Heart right ventricle (tissue), 16 donors: Measurements from ENCODE around the gene HNF4A. TPM values are rescaled to one million over a fixed set of nuclear protein-coding genes. Genes with fewer than 3 reads are reported as not detected.

Experiments
- ATAC-seq, 8 donors: fragments of 200-7000 bp; cut with Tn5 transposase; one replicate each; pipeline ENCODE4 v1.9.1; 2020; ENCODE audit warnings: mild to moderate bottlenecking in 8 of 8, moderate library complexity in 8 of 8, moderate number of reproducible peaks in 1 of 8
- DNase-seq, 2 donors: peaks; one replicate each; pipeline ENCODE4 v3.0.0-alpha.2; 2020
- H3K27ac ChIP-seq, 10 donors: fragments of 200-600 bp; sonication (generic) in 2 of 10; one replicate each; pipeline versions ENCODE4 v1.5.0 to v1.8.0; 2020 to 2022; ENCODE audit warnings: mild to moderate bottlenecking in 3 of 10
- H3K27me3 ChIP-seq, 7 donors: fragments of 200-600 bp; one replicate each; pipeline ENCODE4 v1.8.0; 2021 to 2022; ENCODE audit warnings: mild to moderate bottlenecking in 2 of 7
- H3K36me3 ChIP-seq, 9 donors: fragments of 200-600 bp; sonication (generic) in 1 of 9; one replicate each; pipeline versions ENCODE4 v1.5.0 to v1.8.0; 2020 to 2022; ENCODE audit warnings: mild to moderate bottlenecking in 2 of 9
- H3K4me1 ChIP-seq, 9 donors: fragments of 200-600 bp; sonication (generic) in 1 of 9; one replicate each; pipeline versions ENCODE4 v1.5.0 to v1.8.0; 2020 to 2022; ENCODE audit warnings: mild to moderate bottlenecking in 4 of 9
- H3K4me3 ChIP-seq, 10 donors: fragments of 200-600 bp; sonication (generic) in 2 of 10; one replicate each; pipeline versions ENCODE4 v1.5.0 to v1.8.0; 2020 to 2022; ENCODE audit warnings: mild to moderate bottlenecking in 7 of 10, moderate library complexity in 2 of 10
- H3K9me3 ChIP-seq, 11 donors: fragments of 200-600 bp in 10 of 11; sonication (generic) in 2 of 11; one replicate each; pipeline versions ENCODE4 v1.5.0 to v1.8.0; 2013 to 2022; ENCODE audit warnings: mild to moderate bottlenecking in 2 of 11, control low read depth in 1 of 11, moderate library complexity in 1 of 11
- WGBS, 2 donors: extraction: QIAGEN DNeasy Blood & Tissue Kit; methylation state at CpG; one replicate each; pipeline ENCODE4 v1.1.7; 2013; ENCODE audit warnings: inconsistent platforms in 1 of 2; 5-methylcytosine and 5-hydroxymethylcytosine counted together
- intact Hi-C, 10 donors: fragments of 100-400 bp; cut with DNase I; formaldehyde crosslinking; loops; one replicate each; pipeline versions ENCODE4 v1.11.1 to v1.14.2; 2022
- polyA plus RNA-seq, 2 donors: library from polyadenylated mRNA; stranded (reverse); fragments of 200-250 nt; gene quantifications; one replicate each; pipeline ENCODE4 v1.2.3, GENCODE V29; 2013
- total RNA-seq, 10 donors: library from RNA; stranded (reverse); fragmentation: NEBNext Ultra II Directional in 3 of 10; extraction: Animal tissue kit (Norgen Biotek cat#: 25700) in 3 of 10; gene quantifications; one replicate each; pipeline versions ENCODE4 v1.2.1 to v1.2.4, GENCODE V29; 2021 to 2023
- TF ChIP-seq, protein P1 (sequence below), 9 donors: fragments of 200-600 bp; sonication (generic) in 2 of 9; IDR thresholded peaks; one replicate each; pipeline versions ENCODE4 v1.5.0 to v1.8.0; 2021 to 2022; ENCODE audit warnings: antibody characterized with exemption in 9 of 9, mild to moderate bottlenecking in 5 of 9, moderate library complexity in 1 of 9
- donor health status: Arrhythmogenic right ventricular cardiomyopathy.
- donor health status: ischemic (EF 13 %, LVEDD 7.1; RV severe dilation, severe dysfunction).
- donor health status: healthy with polysubstance abuse.
- donor health status: DM: no; HTN: yes; CAD: no.
- donor health status: DM: no; HTN: no; CAD: no.
- donor health status: ischemic (EF 25% LVEDD 6.9; RV normal size, moderate dysfunction).
- donor health status: ischemic (EF 25% LVEDD 5.7; RV mildly dilated, moderate dysfunction).
- donor health status: healthy.
- donor health status: DM: yes; HTN: yes; CAD: no.
- donor health status: Ischemic cardiomyopathy.
- donor health status: ischemic (EF 35%, LVEDD 5.7; RV mildly dilated, moderate dysfunction).
- donor health status: nonischemic (EF 11% LVEDD 7.7; RV severe dilation, severe dysfunction).
- donor health status: DM: yes; HTN: yes; CAD: no.
- donor health status: PGD.
- donor health status: ischemic (EF 29% LVEDD 5.4; RV normal size, mild dysfunction).
- donor health status: nonischemic (EF 23%, LVEDD 6.1; RV moderate dilation, normal function).

HNF4A gene
- total and polyA plus RNA-seq, 12 donors: under 0.01 TPM; not detected in 11

DNA sequence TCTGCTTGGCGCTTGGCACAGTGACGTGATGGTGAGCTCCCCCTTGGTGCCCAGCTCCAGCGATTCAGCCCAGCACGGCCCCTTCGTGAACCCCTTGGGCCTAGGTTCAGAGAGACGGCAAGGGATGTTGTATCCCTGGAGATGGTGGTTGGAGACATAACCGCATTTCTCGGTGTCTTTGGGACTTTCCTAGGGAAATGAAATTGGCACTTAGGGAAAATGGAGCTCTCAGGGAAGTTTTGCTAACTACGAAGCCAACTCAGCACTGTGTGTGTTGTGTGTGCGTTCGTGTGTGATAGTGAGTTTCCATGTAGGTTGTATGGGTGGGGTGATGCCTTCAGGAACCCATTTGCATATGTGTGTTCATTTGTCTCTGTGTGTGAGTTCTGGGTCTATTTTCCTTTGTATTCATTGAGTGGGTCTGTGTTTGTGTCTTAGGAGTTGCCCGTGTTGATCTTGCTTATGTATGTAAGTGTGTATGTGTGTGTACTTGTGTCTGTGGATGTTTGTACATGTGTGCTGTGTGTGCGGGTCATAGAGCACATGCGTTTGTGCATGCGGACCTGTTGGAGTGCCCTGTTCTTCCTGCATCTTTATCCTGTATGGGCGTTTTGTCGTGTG, 46.4 kb downstream of the HNF4A start:
- no peak overlapping the region for H3K4me3 ChIP-seq
- peaks cover 0 to 12% (median 0%) of the 10 kb centered on the region in 7 donors for H3K27me3 ChIP-seq
- no peaks in the 10 kb centered on the region for H3K4me1 ChIP-seq
- 90 to 91% methylated on average over 17 of the region's 17 CpGs for WGBS, 2 donors
- H3K36me3 ChIP-seq: no peaks in the 10 kb centered on the region
- no peak overlapping the region for H3K27ac ChIP-seq
- no peaks in the 10 kb centered on the region for H3K9me3 ChIP-seq
- TF ChIP-seq, protein P1, sequence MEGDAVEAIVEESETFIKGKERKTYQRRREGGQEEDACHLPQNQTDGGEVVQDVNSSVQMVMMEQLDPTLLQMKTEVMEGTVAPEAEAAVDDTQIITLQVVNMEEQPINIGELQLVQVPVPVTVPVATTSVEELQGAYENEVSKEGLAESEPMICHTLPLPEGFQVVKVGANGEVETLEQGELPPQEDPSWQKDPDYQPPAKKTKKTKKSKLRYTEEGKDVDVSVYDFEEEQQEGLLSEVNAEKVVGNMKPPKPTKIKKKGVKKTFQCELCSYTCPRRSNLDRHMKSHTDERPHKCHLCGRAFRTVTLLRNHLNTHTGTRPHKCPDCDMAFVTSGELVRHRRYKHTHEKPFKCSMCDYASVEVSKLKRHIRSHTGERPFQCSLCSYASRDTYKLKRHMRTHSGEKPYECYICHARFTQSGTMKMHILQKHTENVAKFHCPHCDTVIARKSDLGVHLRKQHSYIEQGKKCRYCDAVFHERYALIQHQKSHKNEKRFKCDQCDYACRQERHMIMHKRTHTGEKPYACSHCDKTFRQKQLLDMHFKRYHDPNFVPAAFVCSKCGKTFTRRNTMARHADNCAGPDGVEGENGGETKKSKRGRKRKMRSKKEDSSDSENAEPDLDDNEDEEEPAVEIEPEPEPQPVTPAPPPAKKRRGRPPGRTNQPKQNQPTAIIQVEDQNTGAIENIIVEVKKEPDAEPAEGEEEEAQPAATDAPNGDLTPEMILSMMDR (IDR thresholded peaks at IDR 0.05): no peak
- ATAC-seq: no peak
- no peak for DNase-seq
- intact Hi-C loops: loop anchor here in 1 of 10 donors (1.0 kb wide), 1 partner anchor 14 kb away; no protein-coding TSS in a partner anchor

DNA sequence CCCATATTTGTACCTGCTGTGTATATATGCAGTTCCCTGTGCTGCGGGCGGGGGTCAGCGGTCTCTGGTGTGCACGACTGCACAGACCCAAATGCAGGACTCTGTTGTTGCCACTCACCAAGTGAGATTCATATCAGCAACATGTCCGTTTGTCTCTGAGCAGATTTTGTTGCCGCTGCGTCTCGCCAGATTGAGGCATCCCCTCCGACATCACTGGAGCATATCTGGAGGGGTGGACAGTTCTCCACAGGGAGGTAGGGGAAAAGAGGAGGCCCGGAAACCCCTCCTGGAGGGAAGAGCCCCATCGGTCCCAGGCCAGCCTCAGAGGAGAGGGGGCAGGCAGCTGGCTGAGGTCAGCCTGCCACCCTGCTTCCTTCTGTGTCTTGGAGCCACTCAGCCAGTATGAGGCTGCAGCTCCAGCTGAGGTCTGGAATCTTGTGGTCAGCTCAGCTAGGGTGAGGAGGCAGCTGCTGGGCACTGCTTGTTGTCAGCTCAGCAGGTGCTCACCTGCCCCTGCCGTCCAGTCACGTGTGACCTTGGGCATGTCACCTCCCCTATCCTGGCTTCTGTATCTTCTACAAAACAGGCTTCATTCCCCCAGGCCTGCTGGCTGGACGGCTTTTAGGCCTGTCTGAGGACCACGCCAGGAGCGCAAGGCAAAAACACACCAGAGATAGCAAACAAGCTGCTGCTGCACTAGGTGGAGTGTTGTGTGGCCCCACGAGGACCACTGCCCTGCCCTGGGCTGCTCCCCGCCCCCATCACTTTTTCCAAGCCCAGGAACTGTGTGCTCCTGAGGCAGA, 47.1 kb downstream of the HNF4A start:
- ATAC-seq: no peak
- no peaks in the 10 kb centered on the region for H3K36me3 ChIP-seq
- 72 to 74% methylated on average over 18 of the region's 18 CpGs for WGBS, 2 donors
- intact Hi-C loops: loop anchor here in 1 of 10 donors (1.0 kb wide), 1 partner anchor 14 kb away; no protein-coding TSS in a partner anchor
- peaks cover 0 to 12% (median 0%) of the 10 kb centered on the region in 7 donors for H3K27me3 ChIP-seq
- H3K4me3 ChIP-seq: no peak overlapping the region
- no peaks in the 10 kb centered on the region for H3K9me3 ChIP-seq
- no peak for DNase-seq
- H3K4me1 ChIP-seq: no peaks in the 10 kb centered on the region
- H3K27ac ChIP-seq: no peak overlapping the region
- TF ChIP-seq, protein P1 (IDR thresholded peaks at IDR 0.05): no peak

DNA sequence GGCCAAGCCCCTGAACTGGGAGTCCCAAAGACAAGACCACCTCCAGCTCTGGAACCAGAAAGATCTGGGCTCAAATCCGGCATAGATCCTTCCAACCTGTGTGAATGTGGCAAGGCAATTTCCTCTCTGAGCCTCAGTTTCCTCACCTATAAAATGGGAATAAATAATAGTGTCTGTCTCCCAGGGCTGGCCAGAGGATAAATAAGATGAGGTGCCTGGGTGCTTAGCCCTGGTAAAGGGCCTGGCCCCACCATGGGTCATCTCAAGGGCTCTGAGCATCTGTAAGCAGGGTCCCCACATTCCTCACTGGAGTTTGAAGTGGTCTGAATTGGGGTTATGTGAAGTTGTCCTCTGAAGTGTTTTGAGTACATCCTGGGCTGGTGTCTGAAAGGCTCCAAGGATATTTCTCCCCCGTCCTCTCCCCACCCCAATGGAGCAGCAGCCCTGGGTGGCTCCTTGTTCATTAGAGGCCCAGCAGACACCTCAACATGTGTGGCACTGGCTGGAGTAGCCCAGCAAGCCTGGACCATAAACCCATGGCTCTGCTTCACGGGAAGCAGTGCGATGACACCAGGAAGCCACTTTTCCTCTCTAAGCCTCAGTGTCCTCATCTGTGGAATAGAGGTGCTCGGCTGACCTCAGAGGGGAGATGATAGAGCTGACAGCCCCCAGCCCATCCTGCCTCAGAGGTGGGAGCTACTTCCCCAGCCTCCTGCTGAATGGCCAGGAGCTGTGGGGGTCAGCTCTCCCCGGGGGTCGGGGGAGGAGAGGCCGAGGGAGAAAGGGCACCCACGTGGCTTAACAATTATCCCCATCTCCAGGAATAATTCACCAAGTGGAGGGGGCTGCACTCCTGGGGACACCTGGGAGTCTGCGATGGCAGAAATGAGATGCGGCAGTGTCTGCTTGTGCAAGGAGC, 48.0 kb downstream of the HNF4A start:
- TF ChIP-seq, protein P1 (IDR thresholded peaks at IDR 0.05): no peak
- ATAC-seq (no peak), DNase-seq (no peak)
- no peaks in the 10 kb centered on the region for H3K4me1 ChIP-seq
- intact Hi-C loops: no loop called here
- H3K4me3 ChIP-seq: no peak overlapping the region
- H3K9me3 ChIP-seq: no peaks in the 10 kb centered on the region
- H3K27ac ChIP-seq: no peak overlapping the region
- peaks cover 0 to 12% (median 0%) of the 10 kb centered on the region in 7 donors for H3K27me3 ChIP-seq
- H3K36me3 ChIP-seq: no peaks in the 10 kb centered on the region
- 70 to 72% methylated on average over 11 of the region's 11 CpGs for WGBS, 2 donors
